ENCODE data around the gene POLG2.
"Not testable (repeated sequence)": the region's sequence is repeated elsewhere in the genome, so short reads cannot be mapped to it uniquely, and the experiment has no call there.

The POLG2 gene

GRCh38 chr17:64505340-64506200 lies 8.7 kb upstream of the POLG2 start:
- peak; percentile 51 for DNase-seq (ENCODE audit: low read depth)

DNA sequence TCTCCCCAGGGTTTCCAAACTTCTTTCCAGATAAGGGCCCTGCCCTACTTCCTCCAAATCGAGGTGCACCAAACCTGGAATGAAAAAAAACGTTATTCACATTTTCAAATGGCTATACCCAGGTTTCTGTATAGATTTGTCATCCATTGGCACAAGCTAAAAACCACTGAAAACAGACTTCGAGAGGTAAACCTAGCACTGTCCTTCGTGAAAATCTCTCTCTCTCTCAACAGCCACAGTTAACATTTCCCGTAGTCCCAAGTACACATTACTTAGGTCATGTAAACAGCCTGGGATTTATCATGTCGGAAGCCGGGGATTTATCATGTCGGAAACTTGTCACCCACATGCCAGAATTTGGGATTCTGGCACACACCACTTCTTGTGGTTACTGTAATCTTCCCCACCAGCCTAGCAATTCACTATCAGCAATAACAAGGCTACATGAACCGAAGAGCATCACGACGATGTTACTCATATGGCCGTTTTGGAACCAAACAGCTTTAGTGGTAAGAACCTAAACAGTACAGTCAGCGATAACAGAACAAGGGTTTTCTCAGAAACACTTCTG lies 8.0 kb upstream of the POLG2 start:
- DNase-seq (ENCODE audit: low read depth) = no peak

- DNase-seq (ENCODE audit: low read depth) = no peak
These were observed 7.2 kb upstream of the POLG2 start for GRCh38 chr17:64503821-64504768.

- no peak for DNase-seq (ENCODE audit: low read depth)
These were observed 6.5 kb upstream of the POLG2 start for GRCh38 chr17:64503341-64503740.

GRCh38 chr17:64502809-64503208 lies 6.0 kb upstream of the POLG2 start:
- no peak for DNase-seq (ENCODE audit: low read depth)

GRCh38 chr17:64502021-64502420 lies 5.2 kb upstream of the POLG2 start:
- DNase-seq (ENCODE audit: low read depth) = no peak

- DNase-seq (ENCODE audit: low read depth) = no peak
These were observed 4.3 kb upstream of the POLG2 start for GRCh38 chr17:64500862-64501765.

- DNase-seq (ENCODE audit: low read depth) = no peak
These were observed 3.6 kb upstream of the POLG2 start for GRCh38 chr17:64500487-64500859.

DNA sequence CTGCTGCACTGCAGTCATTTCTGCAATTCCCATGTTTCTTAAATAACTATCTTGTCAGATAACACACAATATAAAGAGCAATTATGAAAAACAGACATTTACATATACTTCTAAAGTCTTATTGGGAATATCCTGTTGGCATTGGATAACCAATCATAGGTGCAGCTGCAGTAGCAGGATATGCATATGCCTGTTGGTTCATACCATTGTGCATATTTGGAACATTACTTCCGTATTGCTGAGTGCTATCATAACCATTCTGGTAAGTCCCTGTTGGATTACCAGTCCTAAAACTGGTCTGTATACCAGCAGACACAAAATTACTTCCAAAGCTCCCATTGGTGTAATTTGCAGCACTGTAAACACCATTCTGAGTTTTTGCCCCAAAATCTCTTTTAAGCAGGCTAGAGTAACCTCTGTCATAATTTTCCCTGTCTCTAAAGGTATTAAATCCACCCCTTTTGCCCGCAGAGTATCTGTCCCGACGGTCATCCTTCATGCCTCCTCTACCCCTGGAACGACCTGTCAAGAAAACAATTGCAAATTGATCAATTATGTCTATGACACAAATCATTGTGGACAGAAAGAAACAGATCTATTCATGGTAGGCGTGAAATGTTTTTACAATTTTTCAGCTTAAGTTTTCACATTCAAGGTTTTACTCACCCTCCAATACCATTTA lies 3.1 kb upstream of the POLG2 start:
- DNase-seq (ENCODE audit: low read depth) = no peak

DNA sequence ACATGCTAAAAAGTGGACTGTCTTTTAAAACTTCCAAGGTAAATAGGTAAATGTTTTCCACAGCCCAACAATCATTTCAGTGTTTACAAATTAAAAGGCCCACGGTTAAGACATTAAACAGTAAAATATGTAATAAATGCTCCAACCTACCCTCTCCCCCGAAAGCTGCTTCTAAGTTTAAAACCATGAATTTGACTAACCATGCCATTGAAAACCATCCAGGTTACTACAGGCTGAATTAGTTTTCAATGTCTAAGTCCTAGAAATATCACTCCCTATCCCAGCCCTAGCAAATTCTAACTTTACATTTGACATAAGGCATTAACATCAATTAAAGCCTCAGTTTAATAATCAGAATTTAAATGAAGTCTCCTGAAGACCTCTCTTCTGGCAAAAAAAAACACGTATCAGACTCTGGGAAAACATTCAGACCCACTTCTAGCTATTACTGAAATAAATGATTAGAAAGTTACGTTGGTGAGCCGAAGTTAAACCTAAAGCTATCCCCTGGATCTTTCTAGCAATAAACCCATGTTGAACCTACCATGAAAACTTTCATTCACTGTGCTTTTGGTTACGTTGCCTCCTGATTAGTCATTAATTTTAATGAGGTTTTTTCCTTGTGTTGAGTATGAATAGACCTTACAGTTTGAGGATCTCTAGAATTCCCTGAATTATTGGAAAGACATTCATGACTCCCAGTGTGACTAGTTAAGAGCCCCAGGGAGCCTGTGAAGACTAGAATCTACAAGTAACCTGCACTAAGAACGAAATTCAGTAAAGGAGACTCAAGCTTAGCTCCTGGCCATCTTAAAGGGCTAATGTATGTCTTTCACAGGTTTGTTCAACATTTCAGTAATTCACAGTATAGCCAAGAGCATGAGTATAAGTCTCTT lies 1.7 kb upstream of the POLG2 start:
- DNase-seq (ENCODE audit: low read depth) = no peak

DNA sequence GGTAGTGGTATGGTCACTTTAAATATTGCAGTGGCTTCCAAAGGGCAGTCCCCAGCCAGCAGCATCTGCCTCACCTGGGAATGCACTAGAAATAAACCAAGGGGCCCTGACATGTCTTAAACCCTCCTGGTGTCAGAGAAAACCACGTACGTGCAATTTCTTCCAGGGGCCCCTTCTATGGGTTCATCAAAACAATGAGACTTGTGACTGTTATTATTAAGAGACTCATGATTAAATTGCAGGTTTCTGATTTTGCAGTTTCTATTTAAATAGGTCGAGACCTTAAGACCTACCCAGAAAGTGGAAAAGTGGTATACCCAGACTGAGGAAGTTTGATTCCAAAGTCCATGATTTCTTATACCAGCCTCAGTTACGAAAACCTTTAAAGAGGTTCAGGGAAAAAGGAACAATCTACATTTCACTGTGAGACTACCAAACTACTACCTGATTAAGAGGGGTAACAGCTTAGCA lies 746 bp upstream of the POLG2 start:
- no peak for DNase-seq (ENCODE audit: low read depth)

GRCh38 chr17:64496348-64496785 lies 487 bp downstream of the POLG2 start:
- DNase-seq (ENCODE audit: low read depth) = no peak

- not testable (repeated sequence) for DNase-seq (ENCODE audit: low read depth)
These were observed 1.6 kb downstream of the POLG2 start for GRCh38 chr17:64495300-64495699.

DNA sequence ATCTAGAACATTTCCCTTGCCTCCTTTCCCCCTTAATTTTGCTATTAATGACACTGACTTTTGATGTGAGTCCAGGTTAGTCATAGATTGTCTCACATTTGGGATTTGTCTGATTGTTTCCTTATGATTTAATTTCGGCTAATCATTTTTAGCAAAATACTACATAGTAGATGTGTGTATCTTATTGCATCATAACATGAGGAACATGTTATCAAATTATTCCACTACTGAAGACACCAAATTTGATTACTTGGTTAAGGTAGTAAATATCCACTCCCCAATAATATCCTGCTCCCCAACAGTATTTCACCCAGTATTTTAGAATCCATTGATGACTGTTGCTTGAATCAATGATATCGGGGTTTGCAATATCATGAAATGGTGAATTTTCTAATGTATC lies 2.7 kb downstream of the POLG2 start:
- DNase-seq (ENCODE audit: low read depth) = no peak

GRCh38 chr17:64492481-64493109 lies 4.3 kb downstream of the POLG2 start:
- no peak for DNase-seq (ENCODE audit: low read depth)

GRCh38 chr17:64491994-64492393 lies 4.9 kb downstream of the POLG2 start:
- DNase-seq (ENCODE audit: low read depth) = no peak

- DNase-seq (ENCODE audit: low read depth) = no peak
These were observed 5.6 kb downstream of the POLG2 start for GRCh38 chr17:64491034-64491860.

DNA sequence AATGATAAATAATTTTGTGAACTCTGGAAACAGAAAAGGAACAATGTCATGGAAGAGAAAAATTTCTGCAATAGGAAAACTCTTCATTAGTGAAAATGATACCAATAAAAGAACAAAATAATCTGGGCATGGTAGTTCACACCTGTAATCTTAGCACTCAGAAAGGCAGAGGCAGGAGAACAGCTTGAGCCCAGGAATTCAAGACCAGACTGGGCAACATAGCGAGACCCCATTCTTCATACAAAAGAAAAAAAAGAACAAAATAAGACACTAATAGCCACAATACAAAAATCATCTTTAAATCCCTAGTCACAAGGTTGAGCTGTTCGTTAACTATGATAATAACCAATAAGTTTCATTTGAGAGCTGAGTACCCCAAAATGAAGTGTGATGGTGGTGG lies 8.6 kb downstream of the POLG2 start:
- no peak for DNase-seq (ENCODE audit: low read depth)

Data from GM04503 (cell line).